CD4-positive, alpha-beta T cell (primary cell): ENCODE data around the gene MLN. TPM values are rescaled to one million over a fixed set of nuclear protein-coding genes. Genes with fewer than 3 reads are reported as not detected.
"Not testable (repeated sequence)": the region's sequence is repeated elsewhere in the genome, so short reads cannot be mapped to it uniquely, and the experiment has no call there.

Source experiments
- ATAC-seq: fragments of 200-7000 bp; cut with Tn5 transposase; one replicate; pipeline ENCODE4 v1.10.0; 2022; ENCODE audit warnings: mild to moderate bottlenecking; ENCODE audit not compliant: poor library complexity
- CTCF ChIA-PET: fragments of 350-600 bp; sonication (Branson Sonifier 250); formaldehyde crosslinking; loops from one replicate; lab custom pipeline; 2021; ENCODE audit warnings: antibody characterized with exemption, inconsistent platforms; lab: Charles Lee
- POLR2A ChIA-PET: fragments of 350-600 bp; sonication (Branson Sonifier 250); formaldehyde crosslinking; loops from one replicate; lab custom pipeline; 2021; ENCODE audit warnings: antibody characterized with exemption, inconsistent platforms; lab: Charles Lee
- DNase-seq, 14 experiments: peaks; one replicate each; pipeline ENCODE4 v3.0.0-alpha.2; 2013 to 2020; ENCODE audit warnings: mixed read lengths in 2 of 14
- H3K27ac ChIP-seq, 2 donors: one replicate each; pipeline versions ENCODE4 v1.5.1 to v1.7.0; 2013; ENCODE audit warnings: low read length in 2 of 2, low read depth in 1 of 2, mild to moderate bottlenecking in 1 of 2
- H3K27me3 ChIP-seq, 2 experiments: 1 replicate in 1 of 2; 2 replicates in 1 of 2; pipeline versions ENCODE4 v1.6.1 to v1.7.0; 2013; ENCODE audit warnings: low read length in 2 of 2, control low read depth in 1 of 2, mild to moderate bottlenecking in 1 of 2, moderate library complexity in 1 of 2; ENCODE audit not compliant: insufficient read depth in 2 of 2, control insufficient read depth in 1 of 2
- H3K36me3 ChIP-seq: one replicate; pipeline ENCODE4 v1.6.1; 2013; ENCODE audit warnings: low read length, control low read depth; ENCODE audit not compliant: insufficient read depth
- H3K4me1 ChIP-seq: one replicate; pipeline ENCODE4 v1.6.1; 2013; ENCODE audit warnings: low read length, control low read depth; ENCODE audit not compliant: insufficient read depth
- H3K4me3 ChIP-seq: one replicate; pipeline ENCODE4 v1.5.1; 2013; ENCODE audit warnings: mild to moderate bottlenecking, low read length, moderate library complexity
- H3K9me3 ChIP-seq, 2 experiments: 1 replicate in 1 of 2; 2 replicates in 1 of 2; pipeline versions ENCODE4 v1.6.1 to v1.7.0; 2013; ENCODE audit warnings: low read length in 2 of 2, mild to moderate bottlenecking in 2 of 2, control low read depth in 1 of 2, moderate library complexity in 1 of 2; ENCODE audit not compliant: control insufficient read depth in 1 of 2, insufficient read depth in 1 of 2
- H3K27ac Mint-ChIP-seq: one replicate; pipeline ENCODE4 v1.8.0; 2020; ENCODE audit warnings: mixed read lengths
- H3K27me3 Mint-ChIP-seq: one replicate; pipeline ENCODE4 v1.8.0; 2021; ENCODE audit warnings: mixed read lengths
- H3K36me3 Mint-ChIP-seq: one replicate; pipeline ENCODE4 v1.8.0; 2021; ENCODE audit warnings: low read depth, mixed read lengths
- H3K4me1 Mint-ChIP-seq: one replicate; pipeline ENCODE4 v1.8.0; 2021; ENCODE audit warnings: low read depth, mixed read lengths
- H3K4me3 Mint-ChIP-seq: one replicate; pipeline ENCODE4 v1.8.0; 2020; ENCODE audit warnings: mild to moderate bottlenecking, mixed read lengths
- H3K9me3 Mint-ChIP-seq: one replicate; pipeline ENCODE4 v1.8.0; 2020; ENCODE audit warnings: mixed read lengths
- intact Hi-C, 2 experiments: fragments of 100-400 bp; cut with DNase I in 1 of 2; cut with micrococcal nuclease in 1 of 2; formaldehyde crosslinking; loops; one replicate each; pipeline versions ENCODE4 v1.15.1 to v1.9.0; 2023 to 2025; cut with DNase I, micrococcal nuclease
- total RNA-seq, 174 experiments: library from RNA in 2 of 174; stranded (reverse) in 2 of 174; gene quantifications; one replicate each; pipeline ENCODE4 v1.2.3 and lab custom pipeline; 2021 to 2026
- TF ChIP-seq, protein P1 (sequence below): fragments of 200-600 bp; IDR thresholded peaks from one replicate; pipeline ENCODE4 v1.8.0; 2022; ENCODE audit warnings: antibody characterized with exemption, mild to moderate bottlenecking

Gene MLN
- total RNA-seq, 2 experiments from 2014 or later: not detected

DNA sequence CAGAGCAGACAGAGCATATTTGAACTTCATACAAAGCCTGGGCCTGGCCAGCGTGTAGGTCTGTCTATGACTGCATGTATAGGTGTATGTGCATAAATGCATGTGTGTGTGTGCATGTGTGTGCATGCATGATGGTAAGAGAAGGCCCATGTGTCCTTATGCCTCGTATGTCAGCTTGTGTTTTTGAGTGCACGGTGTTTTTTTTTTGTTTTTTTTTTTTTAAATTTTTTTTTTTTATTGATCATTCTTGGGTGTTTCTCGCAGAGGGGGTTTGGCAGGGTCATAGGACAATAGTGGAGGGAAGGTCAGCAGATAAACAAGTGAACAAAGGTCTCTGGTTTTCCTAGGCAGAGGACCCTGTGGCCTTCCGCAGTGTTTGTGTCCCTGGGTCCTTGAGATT, 27.9 kb upstream of the MLN start:
- CTCF ChIA-PET, H3K27me3 Mint-ChIP-seq, H3K4me3 ChIP-seq, H3K27me3 ChIP-seq, ATAC-seq, DNase-seq, H3K36me3 Mint-ChIP-seq, H3K4me1 ChIP-seq, H3K36me3 ChIP-seq, H3K9me3 ChIP-seq, H3K4me3 Mint-ChIP-seq, H3K9me3 Mint-ChIP-seq, H3K27ac Mint-ChIP-seq, POLR2A ChIA-PET, H3K4me1 Mint-ChIP-seq, H3K27ac ChIP-seq: not testable (repeated sequence)
- intact Hi-C loops: loop anchor here in 1 of 2 experiments (10.0 kb wide), 1 partner anchor 283 kb away; no protein-coding TSS in a partner anchor

DNA sequence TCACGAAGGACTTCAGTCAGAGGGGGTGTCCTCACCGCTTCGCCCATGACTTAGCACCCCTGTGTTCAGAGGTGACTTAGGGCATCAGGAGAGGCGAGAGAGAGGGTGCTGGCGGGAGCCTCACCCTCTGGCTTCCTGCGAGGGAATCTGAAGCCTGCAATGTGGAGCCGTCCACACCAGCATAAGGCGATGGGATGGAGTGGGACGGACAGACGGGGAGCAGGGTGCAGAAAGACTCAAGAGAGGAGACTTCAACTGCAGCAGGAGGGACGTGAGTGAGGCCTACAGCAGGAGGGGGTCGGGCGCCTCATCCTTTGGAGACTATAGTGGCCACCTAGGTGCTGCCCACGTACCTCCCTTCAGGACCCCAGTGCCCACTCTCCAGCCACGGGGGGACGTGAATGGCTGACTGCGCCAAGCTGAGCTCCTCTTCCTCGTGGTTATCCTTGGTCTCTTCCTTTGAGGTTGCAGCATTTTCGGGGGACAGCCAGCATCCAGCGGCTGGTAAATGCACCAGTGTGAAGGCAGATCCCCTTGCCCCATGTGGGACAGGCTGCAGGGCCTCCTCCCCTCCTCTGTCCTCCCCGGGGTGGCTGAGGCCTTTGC, 26.9 kb upstream of the MLN start:
- Mint-ChIP-seq H3K36me3 (no peaks in the 10 kb centered on the region), H3K4me1 (no peaks in the 10 kb centered on the region), H3K4me3 (no peak overlapping the region), H3K27me3 (peaks cover 6% of the 10 kb centered on the region), H3K9me3 (no peaks in the 10 kb centered on the region), H3K27ac (no peak overlapping the region)
- intact Hi-C loops: loop anchor here in 1 of 2 experiments (10.0 kb wide), 1 partner anchor 284 kb away; no protein-coding TSS in a partner anchor
- DNase-seq (no peak), ATAC-seq (no peak)
- Histone ChIP-seq H3K27ac (no peak overlapping the region), H3K27me3 (no peaks in the 10 kb centered on the region), H3K9me3 (peaks cover 0 to 5% of the 10 kb centered on the region in 2 experiments), H3K4me1 (no peaks in the 10 kb centered on the region), H3K4me3 (no peak overlapping the region), H3K36me3 (no peaks in the 10 kb centered on the region)
- CTCF ChIA-PET: no interaction called here
- TF ChIP-seq, protein P1, sequence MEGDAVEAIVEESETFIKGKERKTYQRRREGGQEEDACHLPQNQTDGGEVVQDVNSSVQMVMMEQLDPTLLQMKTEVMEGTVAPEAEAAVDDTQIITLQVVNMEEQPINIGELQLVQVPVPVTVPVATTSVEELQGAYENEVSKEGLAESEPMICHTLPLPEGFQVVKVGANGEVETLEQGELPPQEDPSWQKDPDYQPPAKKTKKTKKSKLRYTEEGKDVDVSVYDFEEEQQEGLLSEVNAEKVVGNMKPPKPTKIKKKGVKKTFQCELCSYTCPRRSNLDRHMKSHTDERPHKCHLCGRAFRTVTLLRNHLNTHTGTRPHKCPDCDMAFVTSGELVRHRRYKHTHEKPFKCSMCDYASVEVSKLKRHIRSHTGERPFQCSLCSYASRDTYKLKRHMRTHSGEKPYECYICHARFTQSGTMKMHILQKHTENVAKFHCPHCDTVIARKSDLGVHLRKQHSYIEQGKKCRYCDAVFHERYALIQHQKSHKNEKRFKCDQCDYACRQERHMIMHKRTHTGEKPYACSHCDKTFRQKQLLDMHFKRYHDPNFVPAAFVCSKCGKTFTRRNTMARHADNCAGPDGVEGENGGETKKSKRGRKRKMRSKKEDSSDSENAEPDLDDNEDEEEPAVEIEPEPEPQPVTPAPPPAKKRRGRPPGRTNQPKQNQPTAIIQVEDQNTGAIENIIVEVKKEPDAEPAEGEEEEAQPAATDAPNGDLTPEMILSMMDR: no peak
- POLR2A ChIA-PET: no interaction called here

DNA sequence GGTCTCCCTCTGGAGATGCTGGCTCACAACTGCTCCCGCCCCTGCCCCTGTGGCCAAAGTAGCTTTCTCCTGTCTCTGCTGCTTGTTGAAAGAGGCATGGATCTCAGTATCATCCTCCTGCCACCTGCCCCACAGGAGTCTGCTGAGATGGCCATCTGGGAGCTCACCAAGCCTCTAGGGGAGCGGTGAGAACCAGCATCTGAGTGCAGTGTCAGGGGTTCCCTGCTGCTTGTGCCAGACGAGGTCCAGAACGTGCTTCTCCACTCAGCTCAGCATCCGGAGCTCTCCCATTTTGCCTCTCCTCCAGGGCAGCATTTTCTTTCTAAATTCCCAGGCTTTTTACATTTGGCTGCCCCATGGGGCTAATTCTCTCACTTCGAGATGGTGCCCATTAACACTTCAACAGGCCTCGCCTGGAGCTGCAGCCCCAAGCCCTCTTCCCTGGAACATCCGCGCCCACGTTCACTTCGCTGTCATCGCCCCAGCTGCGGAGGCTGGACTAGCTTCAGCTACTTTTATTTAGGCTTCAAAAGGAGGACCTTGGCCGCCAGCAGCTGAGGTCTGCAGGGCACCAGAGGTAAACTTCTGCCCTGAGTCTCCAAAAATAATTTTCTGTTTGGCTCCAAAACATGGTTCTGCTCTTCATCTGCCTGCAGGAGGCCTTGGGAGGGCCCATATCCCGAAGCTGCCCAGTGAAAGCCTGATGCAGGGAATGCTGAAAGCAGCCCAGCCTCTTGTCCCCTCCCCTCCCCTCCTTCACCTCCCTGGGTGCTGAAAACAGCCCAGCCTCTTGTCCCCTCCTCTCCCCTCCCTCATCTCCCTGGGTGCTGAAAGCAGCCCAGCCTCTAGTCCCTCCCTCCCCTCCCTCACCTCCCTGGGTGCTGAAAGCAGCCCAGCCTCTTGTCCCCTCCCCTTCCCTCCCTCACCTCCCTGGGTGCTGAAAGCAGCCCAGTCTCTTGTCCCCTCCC, 25.2 kb upstream of the MLN start:
- ATAC-seq (no peak), DNase-seq (no peak)
- TF ChIP-seq, protein P1: no peak
- ChIA-PET CTCF (no interaction called here), POLR2A (no interaction called here)
- intact Hi-C loops: no loop called here
- no peak overlapping the region for H3K27ac ChIP-seq
- Mint-ChIP-seq H3K27me3 (peaks cover 6% of the 10 kb centered on the region), H3K27ac (no peak overlapping the region), H3K36me3 (no peaks in the 10 kb centered on the region), H3K9me3 (no peaks in the 10 kb centered on the region), H3K4me3 (no peak overlapping the region), H3K4me1 (no peaks in the 10 kb centered on the region)
- no peak overlapping the region for H3K4me3 ChIP-seq
- H3K36me3 ChIP-seq: no peaks in the 10 kb centered on the region
- peaks cover 0 to 5% of the 10 kb centered on the region in 2 experiments for H3K9me3 ChIP-seq
- no peaks in the 10 kb centered on the region for H3K27me3 ChIP-seq
- H3K4me1 ChIP-seq: no peaks in the 10 kb centered on the region
